ENCODE data around the gene ASTN2.
A peak's percentile ranks its signal among the peaks of the same experiment; 100 is the strongest.

ASTN2 gene

DNA sequence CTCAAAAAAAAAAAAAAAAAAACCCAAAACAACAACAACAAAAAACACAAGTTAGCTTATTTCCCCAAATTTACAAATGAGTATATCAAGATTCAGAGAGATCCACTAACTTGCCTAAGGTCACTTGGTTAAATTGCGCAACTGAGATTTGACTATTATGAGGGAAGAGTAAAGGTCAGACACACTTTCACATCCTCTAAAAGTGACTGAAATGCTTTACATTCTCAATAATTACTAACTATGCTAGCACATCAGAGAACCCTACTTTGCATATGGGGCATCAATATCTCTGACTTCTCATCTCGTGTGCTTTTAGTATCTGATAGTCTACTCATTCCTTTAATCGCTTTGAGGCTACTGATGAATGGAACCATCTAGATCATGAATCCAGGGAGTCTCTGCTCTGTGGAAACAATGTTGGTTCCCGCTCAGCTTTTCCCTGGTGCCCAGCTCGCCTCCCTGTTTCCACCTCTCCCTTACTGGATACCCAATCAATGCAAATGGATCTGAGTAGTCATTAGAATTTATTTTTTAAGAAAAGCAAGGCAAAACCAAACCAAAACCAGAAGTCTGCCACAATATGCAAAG lies 909.9 kb downstream of the ASTN2 start:
- DNase-seq: no peak
- in situ Hi-C loops (cut with HindIII; ENCODE audit: low pct_ligation_motif_present, low sequenced_read_pairs): no loop called here
- no peaks in the 10 kb centered on the region for H3K36me3 ChIP-seq (replicated peaks)
- TF ChIP-seq, protein P1, sequence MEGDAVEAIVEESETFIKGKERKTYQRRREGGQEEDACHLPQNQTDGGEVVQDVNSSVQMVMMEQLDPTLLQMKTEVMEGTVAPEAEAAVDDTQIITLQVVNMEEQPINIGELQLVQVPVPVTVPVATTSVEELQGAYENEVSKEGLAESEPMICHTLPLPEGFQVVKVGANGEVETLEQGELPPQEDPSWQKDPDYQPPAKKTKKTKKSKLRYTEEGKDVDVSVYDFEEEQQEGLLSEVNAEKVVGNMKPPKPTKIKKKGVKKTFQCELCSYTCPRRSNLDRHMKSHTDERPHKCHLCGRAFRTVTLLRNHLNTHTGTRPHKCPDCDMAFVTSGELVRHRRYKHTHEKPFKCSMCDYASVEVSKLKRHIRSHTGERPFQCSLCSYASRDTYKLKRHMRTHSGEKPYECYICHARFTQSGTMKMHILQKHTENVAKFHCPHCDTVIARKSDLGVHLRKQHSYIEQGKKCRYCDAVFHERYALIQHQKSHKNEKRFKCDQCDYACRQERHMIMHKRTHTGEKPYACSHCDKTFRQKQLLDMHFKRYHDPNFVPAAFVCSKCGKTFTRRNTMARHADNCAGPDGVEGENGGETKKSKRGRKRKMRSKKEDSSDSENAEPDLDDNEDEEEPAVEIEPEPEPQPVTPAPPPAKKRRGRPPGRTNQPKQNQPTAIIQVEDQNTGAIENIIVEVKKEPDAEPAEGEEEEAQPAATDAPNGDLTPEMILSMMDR (IDR thresholded peaks at IDR 0.05; ENCODE audit: low read depth, low read length, missing control alignments): no peak
- no peak overlapping the region for H3K27ac ChIP-seq
- no peak overlapping the region for H3K4me3 ChIP-seq (ENCODE audit: low read depth, low read length)
- H3K27me3 ChIP-seq (replicated peaks): no peaks in the 10 kb centered on the region

- Histone ChIP-seq H3K4me3 (ENCODE audit: low read depth, low read length) (no peak overlapping the region), H3K27me3 (replicated peaks) (no peaks in the 10 kb centered on the region), H3K27ac (no peak overlapping the region), H3K36me3 (replicated peaks) (no peaks in the 10 kb centered on the region)
- no peak for DNase-seq
- TF ChIP-seq, protein P1 (IDR thresholded peaks at IDR 0.05; ENCODE audit: low read depth, low read length, missing control alignments): no peak
- in situ Hi-C loops (cut with HindIII; ENCODE audit: low pct_ligation_motif_present, low sequenced_read_pairs): no loop called here
Measured at GRCh38 chr9:116504081-116504480, 910.8 kb downstream of the ASTN2 start.

- no peak overlapping the region for H3K4me3 ChIP-seq (ENCODE audit: low read depth, low read length)
- H3K36me3 ChIP-seq (replicated peaks): no peaks in the 10 kb centered on the region
- no peak overlapping the region for H3K27ac ChIP-seq
- TF ChIP-seq, protein P1 (IDR thresholded peaks at IDR 0.05; ENCODE audit: low read depth, low read length, missing control alignments): no peak
- in situ Hi-C loops (cut with HindIII; ENCODE audit: low pct_ligation_motif_present, low sequenced_read_pairs): no loop called here
- DNase-seq: no peak
- no peaks in the 10 kb centered on the region for H3K27me3 ChIP-seq (replicated peaks)
Measured at GRCh38 chr9:116502746-116503145, 912.1 kb downstream of the ASTN2 start.

DNA sequence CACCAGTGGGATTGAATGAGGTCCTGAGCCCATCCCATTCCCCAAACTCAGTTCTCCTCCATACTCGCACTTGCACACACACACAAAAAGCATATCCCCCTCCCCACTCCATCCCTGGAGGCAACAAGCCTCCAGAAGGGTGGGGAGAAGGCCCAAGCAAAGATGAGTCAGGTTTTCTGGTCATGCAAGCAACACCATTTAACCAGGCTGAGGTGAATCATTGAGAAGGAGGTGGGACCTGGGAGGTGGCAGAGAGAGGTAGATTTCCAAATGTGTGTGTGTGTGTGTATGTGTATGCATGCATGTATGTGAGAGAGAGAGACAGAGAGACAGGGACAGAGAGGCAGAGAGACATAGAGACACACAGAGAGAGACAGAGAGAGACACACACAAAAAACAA lies 913.0 kb downstream of the ASTN2 start:
- in situ Hi-C loops (cut with HindIII; ENCODE audit: low pct_ligation_motif_present, low sequenced_read_pairs): no loop called here
- Histone ChIP-seq H3K36me3 (replicated peaks) (no peaks in the 10 kb centered on the region), H3K27me3 (replicated peaks) (no peaks in the 10 kb centered on the region), H3K27ac (no peak overlapping the region), H3K4me3 (ENCODE audit: low read depth, low read length) (no peak overlapping the region)
- TF ChIP-seq, protein P1 (IDR thresholded peaks at IDR 0.05; ENCODE audit: low read depth, low read length, missing control alignments): no peak
- peak; percentile 25 for DNase-seq

- TF ChIP-seq, protein P1 (IDR thresholded peaks at IDR 0.05; ENCODE audit: low read depth, low read length, missing control alignments): no peak
- no peak overlapping the region for H3K4me3 ChIP-seq (ENCODE audit: low read depth, low read length)
Measured at GRCh38 chr9:116499986-116500871, 914.6 kb downstream of the ASTN2 start.

More at GRCh38 chr9:116499986-116500871, 914.6 kb downstream of the ASTN2 start:
- in situ Hi-C loops (cut with HindIII; ENCODE audit: low pct_ligation_motif_present, low sequenced_read_pairs): no loop called here
- Histone ChIP-seq H3K36me3 (replicated peaks) (no peaks in the 10 kb centered on the region), H3K27ac (no peak overlapping the region), H3K27me3 (replicated peaks) (no peaks in the 10 kb centered on the region)
- DNase-seq: peak; percentile 87

Measured in brain microvascular endothelial cell (primary cell).